ENCODE results near the gene ADRA2B.

The ADRA2B gene

DNA sequence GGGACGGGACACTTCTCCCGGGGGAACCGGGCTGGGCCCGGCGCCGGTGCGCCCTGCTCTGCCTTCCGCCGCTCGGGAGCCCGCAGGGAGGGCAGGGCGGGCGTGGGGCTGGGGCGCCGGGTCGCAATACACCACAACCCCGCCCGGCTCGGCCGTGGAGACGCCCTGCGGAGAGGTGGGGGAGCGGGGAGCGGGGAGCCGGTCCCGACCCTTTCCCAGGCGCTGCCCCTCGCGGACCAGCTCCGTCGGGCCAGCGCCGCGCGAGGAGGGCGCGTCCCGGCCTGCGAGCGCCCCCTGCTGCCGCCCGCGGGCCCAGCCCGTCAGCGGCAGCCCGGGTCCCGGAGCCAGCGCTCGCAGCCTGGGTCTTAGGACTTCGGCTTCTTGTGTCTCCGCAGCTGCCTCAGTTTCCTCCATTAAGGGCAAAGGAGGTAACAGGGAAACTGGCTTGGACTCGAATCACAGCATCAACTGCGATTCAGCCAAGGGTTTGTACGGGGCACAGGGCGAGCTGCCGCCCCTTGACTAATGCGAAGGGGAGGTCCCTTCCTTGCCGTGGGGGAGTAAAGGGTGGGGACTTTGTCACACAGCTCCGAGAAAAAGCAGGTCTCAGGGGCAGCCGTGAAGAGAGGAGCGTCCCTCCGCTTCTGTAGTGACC lies 635 bp upstream of the ADRA2B start:
- DNase-seq (ENCODE audit: low read depth), result no peak

- DNase-seq (ENCODE audit: low read depth), result no peak
Observed at GRCh38 chr2:96115631-96116423, 544 bp downstream of the ADRA2B start.

- no peak for DNase-seq (ENCODE audit: low read depth)
Observed at GRCh38 chr2:96114903-96115581, 1.3 kb downstream of the ADRA2B start.

- no peak for DNase-seq (ENCODE audit: low read depth)
Observed at GRCh38 chr2:96114546-96114902, 1.8 kb downstream of the ADRA2B start.

- DNase-seq (ENCODE audit: low read depth), result no peak
Observed at GRCh38 chr2:96113951-96114350, 2.4 kb downstream of the ADRA2B start.

DNA sequence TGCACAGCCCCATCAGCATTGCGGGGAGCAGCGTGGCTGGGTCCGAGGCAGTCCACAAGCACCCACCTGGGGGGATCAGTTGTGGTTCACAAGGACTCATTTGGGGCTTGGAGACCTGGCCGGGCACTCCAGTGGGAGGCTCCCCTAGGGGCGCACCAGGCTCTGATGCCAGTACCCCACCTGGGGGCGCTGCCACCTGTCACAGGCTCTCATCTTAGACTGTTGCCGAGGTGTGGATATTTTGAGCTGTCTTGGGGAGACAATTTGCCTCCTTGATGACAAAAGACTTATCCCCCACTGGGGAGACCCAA lies 3.0 kb downstream of the ADRA2B start:
- no peak for DNase-seq (ENCODE audit: low read depth)

- no peak for DNase-seq (ENCODE audit: low read depth)
Observed at GRCh38 chr2:96112501-96113366, 3.6 kb downstream of the ADRA2B start.

DNA sequence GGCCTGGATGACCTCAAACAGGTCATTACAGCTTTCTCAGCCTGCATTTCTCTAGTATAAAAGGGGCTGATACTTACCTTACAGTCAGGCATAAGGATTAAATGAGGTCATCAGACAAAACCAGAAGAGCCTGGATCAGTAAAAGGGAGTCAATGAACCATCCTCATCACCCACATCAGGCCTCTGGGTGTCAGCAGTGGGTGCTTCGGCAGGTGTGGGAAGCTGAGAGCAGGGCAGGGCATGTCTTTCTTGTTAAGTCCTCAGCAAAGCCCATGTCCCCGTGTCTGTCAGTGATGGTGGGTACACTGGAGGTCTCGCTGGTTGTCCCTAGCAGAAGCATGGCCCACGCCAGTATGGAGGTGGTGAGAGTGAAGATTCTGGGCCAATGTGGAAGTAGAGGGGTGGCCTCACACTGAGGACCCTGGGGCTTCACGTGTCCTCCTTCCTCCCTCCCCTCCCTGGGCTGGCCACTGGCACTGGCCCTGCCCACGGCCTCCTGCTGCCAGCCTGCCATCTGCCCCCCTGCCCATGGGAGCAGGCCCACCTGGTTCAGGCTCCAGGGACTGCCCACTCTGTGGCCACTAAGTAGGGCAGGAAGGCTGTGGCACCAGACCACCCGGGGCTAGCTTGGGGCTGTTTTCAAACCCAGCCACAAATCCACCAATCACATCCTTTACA lies 4.4 kb downstream of the ADRA2B start:
- DNase-seq (ENCODE audit: low read depth), result no peak

- DNase-seq (ENCODE audit: low read depth), result no peak
Observed at GRCh38 chr2:96111257-96111640, 5.1 kb downstream of the ADRA2B start.

DNA sequence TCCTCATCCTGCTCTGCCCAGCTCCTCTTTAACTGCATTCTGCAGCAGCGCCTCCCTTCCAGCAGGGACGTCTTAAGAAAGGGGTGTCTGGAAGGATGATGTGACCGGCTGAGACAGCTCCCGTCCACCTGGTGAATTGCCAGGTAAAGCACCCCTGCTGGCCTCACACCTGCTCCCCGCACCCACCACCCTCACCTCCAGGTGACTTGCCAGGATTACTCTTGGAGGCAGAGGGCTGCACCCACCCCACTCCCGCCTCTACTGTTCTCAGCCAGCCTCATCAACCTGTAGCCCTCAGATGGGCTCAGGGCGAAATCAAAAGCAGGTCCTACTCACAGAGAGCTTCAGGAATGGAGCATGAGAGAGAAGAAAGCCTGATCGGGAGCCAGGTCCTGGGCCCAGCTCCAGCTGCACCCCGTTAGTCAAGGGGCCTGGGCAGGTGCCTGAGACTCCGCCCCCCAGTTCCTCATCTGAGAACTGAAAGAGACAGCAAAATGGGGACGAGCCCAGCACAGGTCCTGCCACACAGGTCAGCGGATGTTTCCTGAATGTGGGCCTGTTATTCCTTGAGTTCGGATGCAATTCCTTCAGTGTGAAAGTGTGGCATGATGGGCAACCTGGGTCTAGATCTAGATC lies 5.6 kb downstream of the ADRA2B start:
- DNase-seq (ENCODE audit: low read depth), result no peak

DNA sequence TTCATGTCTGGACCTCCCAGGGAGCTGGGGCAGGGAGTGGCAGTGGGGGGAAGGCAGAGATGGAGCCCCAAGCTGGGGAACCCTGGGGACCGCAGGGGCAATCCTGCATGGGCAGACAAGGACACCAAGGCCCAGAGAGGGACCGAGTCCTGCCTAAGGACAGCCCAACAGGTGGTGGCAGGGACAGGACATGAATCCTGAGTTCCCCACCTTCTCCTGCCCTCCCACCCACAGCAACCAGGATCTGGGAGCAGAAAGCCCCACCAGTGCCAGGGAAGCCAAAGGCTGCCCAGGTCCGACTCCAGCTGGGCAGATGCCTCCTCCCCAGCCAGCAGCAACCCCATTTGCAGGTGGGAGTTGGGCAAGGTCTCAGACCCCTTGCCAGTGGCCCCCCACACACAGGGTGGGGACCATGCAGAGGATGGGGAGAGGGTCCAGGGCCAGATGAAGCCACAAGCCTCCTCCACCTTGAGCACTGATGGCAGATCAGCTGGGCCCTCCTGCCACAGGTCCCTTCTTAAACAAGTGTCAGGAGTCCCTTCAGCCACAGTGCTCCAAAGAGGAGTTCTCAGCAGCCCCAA lies 6.3 kb downstream of the ADRA2B start:
- no peak for DNase-seq (ENCODE audit: low read depth)

DNA sequence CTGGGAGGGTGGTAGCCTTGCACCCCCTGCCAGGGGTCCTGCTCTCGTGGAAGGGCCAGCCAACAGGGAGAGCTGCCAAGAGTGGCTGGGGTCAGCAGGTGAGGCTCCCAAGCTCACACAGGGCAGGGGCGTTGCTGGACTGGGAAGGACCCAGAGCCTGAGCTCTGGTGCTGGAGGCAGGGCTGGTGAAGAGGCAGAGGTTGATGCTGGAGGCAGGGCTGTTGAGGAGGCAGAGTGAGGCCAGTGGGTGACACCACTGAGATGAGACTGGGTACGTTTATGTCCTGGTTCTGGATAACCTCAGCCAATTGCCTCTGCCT lies 7.0 kb downstream of the ADRA2B start:
- no peak for DNase-seq (ENCODE audit: low read depth)

DNA sequence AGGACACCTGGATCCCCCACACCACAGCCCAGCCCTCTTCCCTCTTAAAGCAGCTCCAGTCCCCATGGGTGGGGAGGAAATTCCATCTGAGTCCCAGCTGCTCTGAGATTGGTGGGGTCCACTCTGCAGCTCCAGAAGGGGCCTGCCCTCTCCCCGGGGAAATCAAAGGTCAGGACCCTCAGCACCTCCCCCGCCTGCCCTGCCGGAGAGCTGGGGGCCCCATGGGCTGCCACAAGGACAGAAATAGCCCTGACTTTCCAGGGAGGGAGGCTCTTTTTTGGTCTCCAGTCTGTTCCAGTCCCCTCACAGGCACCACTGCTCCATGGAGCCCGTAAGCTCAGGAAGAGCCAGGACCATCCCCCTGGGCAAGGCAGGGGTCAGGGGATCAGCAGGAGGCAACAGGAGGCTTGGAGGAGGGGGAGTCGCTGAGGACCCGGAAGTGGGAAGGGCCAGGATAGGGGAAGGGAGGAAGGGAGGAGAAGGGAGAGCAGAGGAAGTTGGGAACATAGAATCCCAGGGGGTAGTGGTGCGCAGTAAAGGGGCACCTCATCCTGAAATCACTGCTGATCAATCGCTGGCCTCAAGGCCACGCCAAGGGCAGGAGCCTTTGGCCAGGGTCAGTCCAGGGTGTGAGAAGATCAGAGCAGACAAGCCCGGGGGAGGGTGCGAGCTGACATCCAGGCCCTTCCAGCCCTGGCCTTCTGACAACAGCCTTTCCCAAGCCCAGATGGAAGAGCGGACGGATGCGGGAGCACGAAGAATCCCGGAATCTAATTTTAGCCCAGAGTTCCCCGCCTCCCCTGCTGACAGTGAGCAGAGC lies 7.6 kb downstream of the ADRA2B start:
- no peak for DNase-seq (ENCODE audit: low read depth)

DNA sequence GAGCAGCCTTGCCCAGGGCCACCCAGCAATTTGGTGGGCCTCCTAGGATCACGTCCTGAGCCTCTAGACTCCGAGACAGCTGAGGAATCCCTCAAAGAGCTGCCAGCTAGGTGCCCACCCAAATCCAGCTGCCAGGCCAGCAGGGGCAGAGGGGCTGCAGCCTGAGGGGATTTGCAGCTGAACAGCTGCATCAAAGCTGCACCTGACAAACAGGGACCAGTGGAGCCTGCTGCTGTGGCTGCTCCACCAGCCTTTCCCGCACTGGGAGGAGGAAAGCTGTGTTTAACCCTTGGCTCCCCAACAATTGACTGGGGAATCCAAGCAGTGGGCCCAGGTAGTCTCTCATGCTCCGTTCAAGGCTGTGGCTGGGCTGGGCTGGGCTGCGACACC lies 8.2 kb downstream of the ADRA2B start:
- DNase-seq (ENCODE audit: low read depth), result no peak

DNA sequence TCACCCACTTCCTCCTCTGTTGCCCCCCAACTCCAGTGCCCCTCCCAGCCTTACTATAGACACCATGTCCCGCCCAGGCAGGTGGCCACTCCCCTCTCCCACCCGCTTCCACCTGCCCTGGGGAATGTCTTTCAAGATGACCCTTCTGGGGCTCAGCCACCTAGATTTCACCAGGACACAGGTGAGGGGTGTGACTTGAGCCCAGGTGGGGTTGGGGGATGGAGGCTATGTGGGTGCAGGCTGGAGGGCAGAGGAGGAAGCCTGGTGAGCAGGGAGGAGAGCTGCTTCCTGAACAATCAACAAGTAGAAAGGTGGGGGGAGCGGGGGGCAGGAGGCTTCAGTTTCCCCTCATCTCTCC lies 8.7 kb downstream of the ADRA2B start:
- DNase-seq (ENCODE audit: low read depth), result no peak

- no peak for DNase-seq (ENCODE audit: low read depth)
Observed at GRCh38 chr2:96106991-96107707, 9.2 kb downstream of the ADRA2B start.

DNA sequence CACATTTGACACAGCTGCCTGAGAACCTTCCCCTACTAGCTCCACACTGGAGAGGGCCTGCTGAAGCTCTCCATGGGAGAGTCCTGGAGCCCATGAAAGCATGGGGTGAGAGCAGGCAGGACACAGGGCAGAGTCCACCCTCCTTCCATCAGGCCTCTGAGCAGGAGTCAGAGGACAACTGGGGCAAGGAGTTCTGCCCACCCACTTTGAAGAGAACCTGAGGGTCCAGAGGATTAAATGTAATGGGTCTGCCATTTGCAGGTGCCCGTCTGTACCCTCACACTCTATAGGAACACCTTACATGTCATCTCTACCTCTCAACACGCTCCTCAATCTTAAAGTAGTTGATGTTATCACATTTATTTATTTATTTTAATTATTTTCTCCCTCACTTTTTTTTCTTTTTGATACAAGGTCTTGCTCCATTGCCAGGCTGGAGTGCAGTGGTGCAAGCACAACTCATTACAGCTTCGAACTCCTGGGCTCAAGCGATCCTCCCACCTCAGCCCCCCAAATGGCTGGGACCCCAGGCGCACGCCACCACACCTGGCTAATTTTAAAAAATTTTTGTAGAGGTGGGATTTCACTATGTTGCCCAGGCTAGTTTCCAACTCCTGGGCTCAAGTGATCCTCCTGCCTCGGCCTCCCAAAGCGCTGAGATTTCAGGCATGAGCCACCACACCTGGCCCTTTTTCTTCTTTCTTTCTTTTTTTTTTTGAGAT lies 10.2 kb downstream of the ADRA2B start:
- no peak for DNase-seq (ENCODE audit: low read depth)

GRCh38 chr2:96105152-96105915 lies 11.0 kb downstream of the ADRA2B start:
- DNase-seq (ENCODE audit: low read depth), result no peak
